Common myeloid progenitor, CD34-positive (primary cell): ENCODE results near the gene HOXD13.
A peak's percentile ranks its signal among the peaks of the same experiment; 100 is the strongest.

Experiments used
- CTCF ChIA-PET: fragments of 350-600 bp; sonication (Branson Sonifier 250); formaldehyde crosslinking; loops from one replicate; lab custom pipeline; 2021; ENCODE audit warnings: antibody characterized with exemption; lab: Charles Lee
- POLR2A ChIA-PET: fragments of 350-600 bp; sonication (Branson Sonifier 250); formaldehyde crosslinking; loops from one replicate; lab custom pipeline; 2021; ENCODE audit warnings: antibody characterized with exemption; lab: Charles Lee
- DNase-seq, 3 donors: peaks; one replicate each; pipeline versions ENCODE4 v3.0.0 to v3.0.0-alpha.2; 2013
- H3K27ac ChIP-seq, 2 experiments: 1 replicate in 1 of 2; 2 replicates in 1 of 2; pipeline ENCODE4 v1.7.0; 2013; ENCODE audit warnings: inconsistent platforms in 2 of 2, low read length in 2 of 2, mild to moderate bottlenecking in 2 of 2, low read depth in 1 of 2, moderate library complexity in 1 of 2; ENCODE audit not compliant: severe bottlenecking in 2 of 2, insufficient read depth in 1 of 2, poor library complexity in 1 of 2
- H3K27me3 ChIP-seq, 5 experiments: replicated peaks in 2 of 5; 1 replicate in 3 of 5; 2 replicates in 2 of 5; pipeline versions ENCODE4 v1.6.1 to v1.7.0; 2013; ENCODE audit warnings: low read length in 4 of 5, mild to moderate bottlenecking in 2 of 5, moderate library complexity in 2 of 5, inconsistent platforms in 1 of 5; ENCODE audit not compliant: insufficient read depth in 5 of 5, control insufficient read depth in 4 of 5
- H3K36me3 ChIP-seq, 4 experiments: 1 replicate in 2 of 4; 2 replicates in 2 of 4; pipeline versions ENCODE4 v1.6.1 to v1.7.0; 2013; ENCODE audit warnings: low read length in 3 of 4, control low read depth in 1 of 4, mild to moderate bottlenecking in 1 of 4; ENCODE audit not compliant: control insufficient read depth in 4 of 4, insufficient read depth in 4 of 4
- H3K4me1 ChIP-seq, 4 experiments: 1 replicate in 3 of 4; 2 replicates in 1 of 4; pipeline versions ENCODE4 v1.6.1 to v1.7.1; 2013; ENCODE audit warnings: low read length in 3 of 4, mild to moderate bottlenecking in 3 of 4, control low read depth in 1 of 4, inconsistent platforms in 1 of 4, moderate library complexity in 1 of 4; ENCODE audit not compliant: control insufficient read depth in 4 of 4, insufficient read depth in 4 of 4; ENCODE audit errors: control extremely low read depth in 1 of 4
- H3K4me3 ChIP-seq, 7 experiments: 1 replicate in 4 of 7; 2 replicates in 3 of 7; pipeline versions ENCODE4 v1.5.1 to v1.7.0; 2013; ENCODE audit warnings: mild to moderate bottlenecking in 7 of 7, low read length in 6 of 7, moderate library complexity in 6 of 7, inconsistent platforms in 2 of 7, low read depth in 2 of 7, control low read depth in 1 of 7; ENCODE audit not compliant: insufficient read depth in 4 of 7, control insufficient read depth in 1 of 7; ENCODE audit errors: extremely low read depth in 1 of 7
- H3K9me3 ChIP-seq, 5 experiments: 1 replicate in 4 of 5; 2 replicates in 1 of 5; pipeline versions ENCODE4 v1.6.1 to v1.7.1; 2013; ENCODE audit warnings: low read length in 4 of 5, mild to moderate bottlenecking in 2 of 5, inconsistent platforms in 1 of 5, low read depth in 1 of 5, moderate library complexity in 1 of 5; ENCODE audit not compliant: control insufficient read depth in 4 of 5, insufficient read depth in 2 of 5; ENCODE audit errors: control extremely low read depth in 1 of 5
- WGBS: methylation state at CpG from one replicate; pipeline ENCODE4 v1.1.5; 2013; ENCODE audit not compliant: insufficient coverage; 5-methylcytosine and 5-hydroxymethylcytosine counted together

Gene HOXD13

GRCh38 chr2:176076796-176077195 is 15.7 kb upstream of the HOXD13 start:
- peaks cover 46 to 95% (median 64%) of the 10 kb centered on the region in 5 experiments for H3K27me3 ChIP-seq
- ChIA-PET CTCF (interaction anchor here (0.8 to 5.0 kb wide), 4 partner anchors 9 to 711 kb away, joined by 3 to 20 read pairs (median 6); no protein-coding TSS in a partner anchor), POLR2A (no interaction called here)
- H3K4me3 ChIP-seq = no peak overlapping the region
- peaks cover 0 to 7% (median 2%) of the 10 kb centered on the region in 5 experiments for H3K9me3 ChIP-seq
- peak in 1 of 3 donors; percentile 16 for DNase-seq
- no peak overlapping the region for H3K27ac ChIP-seq
- H3K4me1 ChIP-seq = peaks cover 0 to 15% (median 9%) of the 10 kb centered on the region in 4 experiments
- no CpG with 5 or more reads among the region's 2 CpGs for WGBS
- no peaks in the 10 kb centered on the region for H3K36me3 ChIP-seq

- ChIA-PET POLR2A (no interaction called here), CTCF (interaction anchor here (1.0 to 3.8 kb wide), 9 partner anchors 9 to 714 kb away, joined by 3 to 17 read pairs (median 4); no protein-coding TSS in a partner anchor)
- peak in 1 of 3 donors; percentile 22 for DNase-seq
- Histone ChIP-seq H3K9me3 (peaks cover 0 to 7% (median 2%) of the 10 kb centered on the region in 5 experiments), H3K27me3 (peaks cover 51 to 96% (median 71%) of the 10 kb centered on the region in 5 experiments), H3K27ac (no peak overlapping the region), H3K4me3 (no peak overlapping the region), H3K36me3 (no peaks in the 10 kb centered on the region), H3K4me1 (peaks cover 0 to 15% (median 9%) of the 10 kb centered on the region in 4 experiments)
- WGBS = 11% methylated on average over 18 of the region's 25 CpGs
Observed at GRCh38 chr2:176078541-176079284, 13.8 kb upstream of the HOXD13 start.

- Histone ChIP-seq H3K4me3 (peak overlapping the region in 1 of 7 experiments; percentile 10), H3K4me1 (peaks cover 0 to 15% (median 9%) of the 10 kb centered on the region in 4 experiments), H3K9me3 (peaks cover 0 to 7% (median 2%) of the 10 kb centered on the region in 5 experiments), H3K27me3 (peaks cover 53 to 96% (median 74%) of the 10 kb centered on the region in 5 experiments), H3K27ac (no peak overlapping the region), H3K36me3 (no peaks in the 10 kb centered on the region)
- 9% methylated on average over 16 of the region's 30 CpGs for WGBS
- no peak for DNase-seq
- ChIA-PET POLR2A (no interaction called here), CTCF (interaction anchor here (1.0 to 3.8 kb wide), 9 partner anchors 10 to 715 kb away, joined by 3 to 17 read pairs (median 4); no protein-coding TSS in a partner anchor)
Observed at GRCh38 chr2:176079285-176079830, 13.2 kb upstream of the HOXD13 start.

- ChIA-PET POLR2A (no interaction called here), CTCF (interaction anchor here (1.0 to 3.8 kb wide), 7 partner anchors 11 to 716 kb away, joined by 3 to 17 read pairs (median 8); no protein-coding TSS in a partner anchor)
- Histone ChIP-seq H3K4me3 (peak overlapping the region in 2 of 7 experiments; percentile 4 to 40), H3K4me1 (peaks cover 0 to 15% (median 9%) of the 10 kb centered on the region in 4 experiments), H3K27me3 (peaks cover 47 to 96% (median 74%) of the 10 kb centered on the region in 5 experiments), H3K27ac (no peak overlapping the region), H3K9me3 (peaks cover 0 to 7% (median 2%) of the 10 kb centered on the region in 5 experiments), H3K36me3 (no peaks in the 10 kb centered on the region)
- peak; percentile 72 to 80 (median 78) for DNase-seq
- 1% methylated on average over 46 of the region's 86 CpGs for WGBS
Observed at GRCh38 chr2:176079831-176080539, 12.5 kb upstream of the HOXD13 start.

- H3K9me3 ChIP-seq = peaks cover 0 to 7% (median 2%) of the 10 kb centered on the region in 5 experiments
- 6% methylated on average over 51 of the region's 68 CpGs for WGBS
- H3K4me3 ChIP-seq = peak overlapping the region in 2 of 7 experiments; percentile 4 to 40
- ChIA-PET CTCF (interaction anchor here (0.6 to 3.8 kb wide), 12 partner anchors 9 to 908 kb away, joined by 3 to 17 read pairs (median 4); no protein-coding TSS in a partner anchor), POLR2A (no interaction called here)
- H3K36me3 ChIP-seq = no peaks in the 10 kb centered on the region
- H3K27me3 ChIP-seq = peaks cover 45 to 96% (median 74%) of the 10 kb centered on the region in 5 experiments
- peak in 1 of 3 donors; percentile 63 for DNase-seq
- H3K27ac ChIP-seq = no peak overlapping the region
- H3K4me1 ChIP-seq = peaks cover 0 to 15% (median 9%) of the 10 kb centered on the region in 4 experiments
Observed at GRCh38 chr2:176080540-176081375, 11.8 kb upstream of the HOXD13 start.

- Histone ChIP-seq H3K27me3 (peaks cover 44 to 96% (median 77%) of the 10 kb centered on the region in 5 experiments), H3K4me1 (peaks cover 0 to 17% (median 10%) of the 10 kb centered on the region in 4 experiments), H3K9me3 (peaks cover 0 to 7% (median 2%) of the 10 kb centered on the region in 5 experiments), H3K4me3 (no peak overlapping the region), H3K27ac (no peak overlapping the region), H3K36me3 (no peaks in the 10 kb centered on the region)
- POLR2A ChIA-PET = no interaction called here
- CTCF ChIA-PET = interaction anchor here (0.6 to 3.8 kb wide), 10 partner anchors 10 to 908 kb away, joined by 3 to 17 read pairs (median 4); no protein-coding TSS in a partner anchor
- DNase-seq = peak in 1 of 3 donors; percentile 29
- WGBS = 7% methylated on average over 5 of the region's 17 CpGs
Observed at GRCh38 chr2:176081376-176081836, 11.1 kb upstream of the HOXD13 start.
